ENCODE results near the gene PPP1R9B.
A peak's percentile ranks its signal among the peaks of the same experiment; 100 is the strongest.

Gene PPP1R9B

DNA sequence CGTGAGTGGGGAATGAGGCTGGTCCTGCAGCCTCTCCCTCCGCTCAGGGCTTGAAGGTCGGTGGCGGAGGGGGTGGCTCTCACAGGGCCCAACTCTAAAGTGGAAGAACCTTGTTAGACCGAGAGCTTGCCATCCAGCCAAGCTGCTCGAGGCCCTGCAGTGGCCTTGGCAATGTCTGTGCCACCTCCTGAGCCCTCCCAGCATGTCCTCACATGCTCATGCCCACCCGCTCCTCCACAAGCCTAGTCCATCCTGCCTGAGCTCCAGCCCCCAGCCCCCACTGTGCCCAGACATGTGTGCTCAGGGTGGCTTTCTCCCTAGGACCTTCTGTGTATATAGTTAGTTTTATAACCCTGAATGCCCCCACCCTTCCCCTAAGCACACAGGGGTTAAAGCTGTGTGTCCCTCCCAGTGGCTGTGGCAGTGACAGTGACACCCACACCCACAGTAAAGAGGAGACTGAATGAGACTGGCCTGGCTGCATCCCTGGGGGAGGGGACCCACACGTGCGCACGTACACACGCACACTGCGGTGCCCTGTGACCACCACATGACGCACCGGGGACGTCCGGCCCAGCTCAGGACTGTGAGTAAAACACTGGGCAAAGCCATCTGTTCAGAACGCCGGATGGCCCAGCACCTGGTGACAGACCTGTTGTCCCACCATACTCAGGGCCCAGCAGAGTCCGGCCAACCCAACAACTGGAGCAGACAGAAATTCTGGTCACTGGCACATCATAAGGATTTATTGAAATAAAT is 39.7 kb downstream of the PPP1R9B start:
- DNase-seq: no peak

GRCh38 chr17:50109785-50110184 is 40.7 kb downstream of the PPP1R9B start:
- DNase-seq: no peak

- DNase-seq: no peak
These were observed 41.3 kb downstream of the PPP1R9B start for GRCh38 chr17:50109207-50109606.

GRCh38 chr17:50108556-50108955 is 41.9 kb downstream of the PPP1R9B start:
- DNase-seq: peak in 1 of 51 donors; percentile 47

GRCh38 chr17:50107790-50108414 is 42.6 kb downstream of the PPP1R9B start:
- peak in 1 of 51 donors; percentile 37 for DNase-seq

GRCh38 chr17:50106393-50107131 is 43.9 kb downstream of the PPP1R9B start:
- no peak for DNase-seq

GRCh38 chr17:50105811-50106210 is 44.7 kb downstream of the PPP1R9B start:
- DNase-seq: no peak

DNA sequence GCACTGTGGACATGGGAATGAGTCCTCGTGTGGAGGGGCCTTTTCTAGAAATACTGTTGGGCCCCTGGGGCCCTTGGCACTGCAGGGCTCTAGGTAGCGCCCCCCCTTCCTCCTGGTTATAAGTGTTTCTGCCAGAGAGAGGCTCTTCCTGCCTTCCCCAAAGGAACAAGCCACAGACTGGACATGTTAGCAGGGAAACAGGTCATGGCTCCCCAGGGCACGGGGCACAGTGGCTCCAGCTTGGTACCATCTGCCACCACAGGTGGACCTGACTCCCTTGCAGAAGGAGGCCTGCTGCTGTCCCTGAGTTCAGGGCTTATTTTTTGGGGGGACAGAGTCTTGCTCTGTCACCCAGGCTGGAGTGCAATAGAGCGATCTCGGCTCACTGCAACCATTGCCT is 46.5 kb downstream of the PPP1R9B start:
- no peak for DNase-seq

GRCh38 chr17:50103252-50103651 is 47.2 kb downstream of the PPP1R9B start:
- no peak for DNase-seq

DNA sequence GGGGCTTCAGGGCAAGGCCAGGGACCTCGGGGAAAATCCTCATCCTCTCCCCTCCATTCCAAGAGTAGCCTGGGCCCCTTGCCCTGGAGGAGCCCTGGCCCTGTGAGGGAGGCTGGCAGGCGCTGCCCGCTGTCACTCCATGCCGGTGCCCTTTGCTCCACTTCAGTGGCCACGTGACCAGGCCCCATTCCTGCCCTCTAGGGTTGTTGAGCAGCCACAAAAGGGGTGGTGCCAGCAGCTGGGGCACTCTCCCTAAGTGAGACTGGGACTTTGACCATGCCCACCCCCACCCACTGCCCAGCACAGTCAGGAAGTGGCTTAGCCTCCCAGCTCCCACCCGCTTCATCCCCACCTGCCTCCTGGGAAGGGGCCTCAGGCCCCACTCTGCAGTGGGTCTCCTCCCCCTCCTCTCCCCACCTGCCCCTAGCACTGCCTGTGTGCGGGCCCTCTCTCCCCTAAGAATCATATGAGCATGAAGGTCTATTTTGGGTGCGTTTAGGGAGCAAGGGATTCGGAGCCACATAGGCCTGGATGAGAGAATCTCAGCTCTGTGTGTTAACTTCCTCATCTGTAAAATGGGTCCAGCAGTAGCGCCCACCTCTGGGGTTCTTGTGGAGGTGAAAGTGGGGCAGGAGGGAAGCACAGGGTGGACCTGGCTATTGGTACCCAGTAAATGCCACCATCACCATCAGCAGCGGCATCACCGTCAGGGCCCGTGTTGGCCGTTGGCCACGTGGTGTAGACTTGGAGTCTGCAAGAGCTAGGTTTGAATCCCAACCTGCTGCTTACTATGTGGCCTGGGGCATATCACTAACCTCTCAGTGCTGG is 48.1 kb downstream of the PPP1R9B start:
- DNase-seq: peak in 36 of 51 donors; percentile 9 to 84 (median 48)

- DNase-seq: peak in 4 of 51 donors; percentile 13 to 69 (median 39)
These were observed 48.9 kb downstream of the PPP1R9B start for GRCh38 chr17:50101346-50102163.

DNA sequence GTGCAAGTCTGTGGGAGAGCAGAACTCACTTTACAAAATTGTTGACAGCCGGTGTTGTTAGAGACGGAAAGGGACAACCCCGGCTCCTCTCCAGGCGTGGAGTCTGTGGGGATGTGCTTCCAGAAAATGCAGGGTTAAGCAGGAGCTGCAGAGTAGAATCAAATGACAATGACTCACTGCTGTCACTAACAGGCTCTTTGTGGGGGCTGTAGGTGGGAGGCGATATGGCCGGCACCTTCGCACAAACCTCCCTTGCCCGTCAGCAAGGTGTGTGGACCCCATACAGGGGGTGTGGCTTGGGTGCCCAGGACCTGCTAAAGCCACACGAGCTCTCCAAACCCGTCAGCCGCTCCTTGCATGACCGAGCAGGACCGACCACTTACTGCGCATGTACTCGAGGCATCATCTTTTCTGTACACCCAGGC is 49.5 kb downstream of the PPP1R9B start:
- peak in 2 of 51 donors; percentile 69 to 74 for DNase-seq

GRCh38 chr17:50100480-50100883 is 50.0 kb downstream of the PPP1R9B start:
- DNase-seq: no peak

DNA sequence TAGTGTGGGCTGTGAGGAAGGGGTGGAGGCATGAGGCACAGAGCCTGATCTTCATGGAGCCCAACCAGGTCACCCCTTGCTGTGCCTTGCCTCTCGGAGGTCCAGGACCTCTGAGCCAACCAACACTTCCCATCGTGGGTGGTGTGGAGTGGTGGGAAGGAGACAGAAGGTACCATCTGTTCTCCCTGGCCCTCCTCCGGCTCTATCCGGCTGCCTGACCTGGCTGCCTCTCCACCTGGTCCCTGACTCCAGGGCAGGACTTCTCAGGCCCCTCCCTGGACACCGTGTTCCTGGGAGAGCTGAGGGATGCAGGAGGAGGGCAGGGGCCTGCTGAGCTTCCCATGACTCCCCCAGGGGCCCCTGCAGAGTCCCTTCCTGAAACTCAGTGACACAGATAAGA is 51.5 kb downstream of the PPP1R9B start:
- no peak for DNase-seq

DNA sequence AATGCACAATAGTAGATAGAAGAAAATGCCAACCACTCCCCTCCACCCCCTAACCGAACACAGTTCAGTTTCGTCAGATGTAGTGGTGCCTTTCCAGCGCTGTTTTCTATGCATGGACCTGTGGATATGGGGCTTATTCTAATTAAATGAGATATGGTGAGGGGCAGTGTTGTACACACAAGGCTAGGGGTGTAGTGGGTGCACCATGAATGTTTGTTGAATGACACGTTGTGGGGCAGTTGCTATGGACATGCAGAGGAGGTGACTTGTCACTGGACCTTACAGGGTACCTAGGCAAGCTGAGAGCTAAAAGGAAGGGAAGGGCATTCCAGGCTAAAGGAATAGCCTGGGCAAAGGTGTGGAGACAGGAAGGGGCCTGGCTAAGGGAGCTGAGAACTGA is 51.9 kb downstream of the PPP1R9B start:
- DNase-seq: no peak

DNA sequence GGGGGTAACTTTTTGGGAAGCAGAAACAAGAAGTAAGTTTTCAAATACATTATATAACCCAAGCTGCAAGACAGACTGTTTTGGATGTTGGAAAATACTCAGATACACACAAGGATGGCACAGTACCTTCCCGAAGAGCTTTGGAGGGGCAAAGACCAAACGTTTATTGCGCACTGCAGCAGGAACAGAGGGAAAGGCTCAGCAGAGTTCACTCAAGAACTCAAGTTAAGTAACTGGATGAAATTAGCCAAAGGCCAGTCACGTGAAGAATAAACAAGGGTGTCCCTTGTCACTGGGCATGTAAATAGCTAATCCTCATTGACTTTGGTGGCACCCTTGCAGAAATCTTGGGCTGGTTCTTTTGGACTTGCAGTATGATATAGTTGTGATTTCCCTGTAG is 52.6 kb downstream of the PPP1R9B start:
- DNase-seq: no peak

- DNase-seq: no peak
These were observed 53.0 kb downstream of the PPP1R9B start for GRCh38 chr17:50097455-50097854.

GRCh38 chr17:50096758-50097157 is 53.7 kb downstream of the PPP1R9B start:
- no peak for DNase-seq

DNA sequence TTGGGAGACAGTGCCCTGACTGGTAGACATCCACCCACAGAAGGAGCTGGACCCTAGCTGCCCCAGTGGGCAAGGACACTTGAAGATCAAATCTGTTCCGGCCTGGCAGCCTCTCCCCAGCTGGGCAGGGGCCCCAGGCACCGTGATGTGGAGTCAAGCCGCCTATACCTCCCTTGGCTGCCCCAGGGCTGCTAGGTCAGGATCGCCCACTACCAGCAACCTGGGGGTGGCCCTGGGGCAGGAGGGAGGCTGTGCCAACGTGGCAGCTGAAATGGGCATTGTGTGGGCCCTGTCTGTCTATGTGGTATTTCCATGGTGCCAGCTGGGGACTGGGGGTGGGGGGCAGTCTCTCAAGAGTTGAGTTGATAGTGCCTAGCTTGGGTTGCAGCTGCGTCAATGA is 54.4 kb downstream of the PPP1R9B start:
- peak in 8 of 51 donors; percentile 11 to 43 (median 34) for DNase-seq

GRCh38 chr17:50095626-50096037 is 54.8 kb downstream of the PPP1R9B start:
- peak in 5 of 51 donors; percentile 19 to 65 (median 53) for DNase-seq

Data from hypothalamus (tissue), 51 donors.